ENCODE results near the gene CSNK1G2. TPM values are rescaled to one million over a fixed set of nuclear protein-coding genes. Genes with fewer than 3 reads are reported as not detected.

Gene CSNK1G2
- total and polyA plus RNA-seq, 2 of the 13 experiments (the other 11 are each of a cell fraction or from before 2014, with no cell fraction given): 53.8 to 72.5 TPM

DNA sequence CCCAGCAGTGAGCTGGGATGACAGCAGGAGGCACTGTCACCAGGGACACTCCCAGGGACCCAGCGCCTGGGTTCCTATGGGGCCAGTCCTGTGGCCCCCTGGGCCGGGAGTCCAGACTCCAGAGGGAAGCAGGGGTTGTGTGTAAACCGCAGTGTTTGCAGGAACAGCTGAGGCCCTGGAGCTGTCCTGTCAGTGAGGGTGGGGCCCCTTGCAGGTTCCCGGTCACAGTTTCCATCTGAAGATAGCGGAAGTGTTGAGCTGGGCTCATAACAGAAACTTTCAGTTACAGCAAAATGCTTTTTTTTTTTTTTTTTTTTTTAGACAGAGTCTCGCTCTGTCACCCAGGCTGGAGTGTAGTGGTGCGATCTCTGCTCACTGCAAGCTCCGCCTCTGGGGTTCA is 17.7 kb upstream of the CSNK1G2 start (continued):
- no peak for TF ChIP-seq FIP1L1 (IDR thresholded peaks at IDR 0.05; ENCODE audit: borderline replicate concordance, insufficient read depth, low read depth, low read length)

DNA sequence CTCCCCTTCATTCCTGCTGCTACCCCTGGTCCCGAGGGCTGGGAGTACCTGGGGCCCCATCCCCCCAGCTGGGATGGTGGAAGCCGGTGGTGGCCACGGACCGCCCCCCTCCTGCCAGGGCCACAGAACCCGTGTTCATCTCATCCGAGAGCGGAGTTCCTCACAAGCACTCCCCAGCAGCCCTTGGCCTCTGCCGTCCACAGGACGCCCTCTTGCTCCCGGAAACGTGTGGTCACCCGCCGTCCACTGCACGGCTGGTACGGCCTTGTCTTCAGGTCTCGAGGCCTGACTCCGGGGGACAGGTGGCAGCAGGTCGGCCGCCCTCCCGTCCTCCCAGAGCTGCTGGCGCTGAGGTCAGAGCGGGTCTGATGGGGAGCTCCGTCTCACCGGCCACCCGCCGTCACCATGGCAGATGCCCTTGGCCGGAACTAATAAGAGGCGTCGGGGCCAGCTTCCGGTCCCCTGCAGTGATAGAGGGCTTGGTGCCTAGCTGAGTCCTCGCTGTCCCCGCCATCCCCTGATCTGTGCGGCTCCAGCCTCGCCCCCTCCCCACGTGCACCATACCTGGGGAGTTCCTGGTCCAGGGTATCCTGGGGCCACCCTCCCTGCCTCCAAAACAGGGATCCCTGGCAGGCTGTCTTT is 16.5 kb upstream of the CSNK1G2 start:
- H3K27ac ChIP-seq (ENCODE audit: extremely low read length, insufficient read depth, low read length): no peak overlapping the region
- no peak for FAIRE-seq

DNA sequence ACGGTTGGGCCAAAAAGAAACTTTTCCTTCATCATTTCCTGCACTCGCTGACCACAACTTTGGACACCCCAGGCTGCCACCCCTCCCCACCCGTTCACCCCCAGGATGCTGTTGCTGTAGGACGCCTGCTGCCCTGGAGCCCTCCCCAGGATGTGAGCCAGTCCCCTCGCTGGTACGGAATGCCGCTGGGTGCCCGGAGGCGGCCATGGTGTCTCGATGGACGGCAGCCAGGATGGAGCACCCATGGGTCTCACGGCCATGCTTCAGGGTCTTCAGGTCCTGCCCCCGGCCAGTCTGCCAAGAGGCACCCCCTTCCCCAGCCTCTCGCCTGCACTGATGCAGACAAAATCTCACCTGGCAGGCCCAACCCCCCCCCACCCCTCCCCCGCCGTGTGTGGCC is 15.4 kb upstream of the CSNK1G2 start:
- DNase-seq (ENCODE audit: low spot score) (no peak), ATAC-seq (no peak), FAIRE-seq (no peak)
- TSS peak; percentile 73 for BruUV-seq (replicated peaks)
- H2AFZ ChIP-seq (ENCODE audit: low read length): no peak overlapping the region
- POLR2A ChIA-PET: no interaction called here
- no peaks in the 10 kb centered on the region for H4K20me1 ChIP-seq (ENCODE audit: insufficient read depth, low read length)
- no peaks in the 10 kb centered on the region for H3K27me3 ChIP-seq (ENCODE audit: control insufficient read depth in 1 of 2, insufficient read depth in 2 of 2, low read length in 2 of 2)
- no peak overlapping the region for H3K9ac ChIP-seq (ENCODE audit: insufficient read depth, low read depth, low read length)
- peaks cover 14 to 15% of the 10 kb centered on the region in 2 experiments; a peak in 4 of 5 replicates for H3K36me3 ChIP-seq (replicated peaks in 1 of 2; ENCODE audit: control insufficient read depth in 1 of 2, insufficient read depth in 2 of 2, low read length in 2 of 2)
- CTCF ChIA-PET (ENCODE audit: low intra/inter-chr PET ratio, low total read pairs): no interaction called here
- H3K9me3 ChIP-seq (ENCODE audit: low read length): no peaks in the 10 kb centered on the region
- H3K4me3 ChIP-seq (replicated peaks in 1 of 3; ENCODE audit: insufficient read depth in 1 of 3, low read depth in 2 of 3, low read length in 3 of 3): no peak overlapping the region
- H3K4me1 ChIP-seq (ENCODE audit: insufficient read depth, low read length): peaks cover 7% of the 10 kb centered on the region
- H3K27ac ChIP-seq (ENCODE audit: extremely low read length, insufficient read depth, low read length): no peak overlapping the region
- intact Hi-C loops (cut with micrococcal nuclease; ENCODE audit: unreplicated experiment) (loop anchor here (5.0 kb wide), 1 partner anchor 142 kb away; no protein-coding TSS in a partner anchor), in situ Hi-C loops (cut with HindIII; ENCODE audit: extremely low pct_ligation_motif_present, low pct_unique_long_range_greater_than_20kb) (no loop called here)
- no peaks in the 10 kb centered on the region for H3K79me2 ChIP-seq (ENCODE audit: insufficient read depth, low read length)
- 92% methylated on average over 11 of the region's 16 CpGs for WGBS (ENCODE audit: low lambda C conversion rate)
- no peak overlapping the region for H3K4me2 ChIP-seq (ENCODE audit: low read depth, low read length)
- TF ChIP-seq KDM2A (CRISPR knock-in tag; IDR thresholded peaks at IDR 0.05; ENCODE audit: borderline replicate concordance, low read depth): no peak
- TF ChIP-seq PHF21A (CRISPR knock-in tag; IDR thresholded peaks at IDR 0.05): no peak
- no peak for TF ChIP-seq MEIS1 (CRISPR knock-in tag; IDR thresholded peaks at IDR 0.05; ENCODE audit: borderline replicate concordance)
- TF ChIP-seq ZNF543 (CRISPR knock-in tag; IDR thresholded peaks at IDR 0.05): no peak
- TF ChIP-seq, protein P1, sequence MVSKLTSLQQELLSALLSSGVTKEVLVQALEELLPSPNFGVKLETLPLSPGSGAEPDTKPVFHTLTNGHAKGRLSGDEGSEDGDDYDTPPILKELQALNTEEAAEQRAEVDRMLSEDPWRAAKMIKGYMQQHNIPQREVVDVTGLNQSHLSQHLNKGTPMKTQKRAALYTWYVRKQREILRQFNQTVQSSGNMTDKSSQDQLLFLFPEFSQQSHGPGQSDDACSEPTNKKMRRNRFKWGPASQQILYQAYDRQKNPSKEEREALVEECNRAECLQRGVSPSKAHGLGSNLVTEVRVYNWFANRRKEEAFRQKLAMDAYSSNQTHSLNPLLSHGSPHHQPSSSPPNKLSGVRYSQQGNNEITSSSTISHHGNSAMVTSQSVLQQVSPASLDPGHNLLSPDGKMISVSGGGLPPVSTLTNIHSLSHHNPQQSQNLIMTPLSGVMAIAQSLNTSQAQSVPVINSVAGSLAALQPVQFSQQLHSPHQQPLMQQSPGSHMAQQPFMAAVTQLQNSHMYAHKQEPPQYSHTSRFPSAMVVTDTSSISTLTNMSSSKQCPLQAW (CRISPR knock-in tag; IDR thresholded peaks at IDR 0.05): no peak
- no peak for TF ChIP-seq ISX (CRISPR knock-in tag; conservative IDR thresholded peaks at IDR 0.05)

More for the DNA sequence above, 16.5 kb upstream of the CSNK1G2 start:
- no peak overlapping the region for H3K4me2 ChIP-seq (ENCODE audit: low read depth, low read length)
- no peaks in the 10 kb centered on the region for H3K9me3 ChIP-seq (ENCODE audit: low read length)
- peaks cover 17 to 23% of the 10 kb centered on the region in 2 experiments; a peak in 4 of 5 replicates for H3K36me3 ChIP-seq (replicated peaks in 1 of 2; ENCODE audit: control insufficient read depth in 1 of 2, insufficient read depth in 2 of 2, low read length in 2 of 2)
- H4K20me1 ChIP-seq (ENCODE audit: insufficient read depth, low read length): no peaks in the 10 kb centered on the region
- H3K4me1 ChIP-seq (ENCODE audit: insufficient read depth, low read length): no peaks in the 10 kb centered on the region
- WGBS (ENCODE audit: low lambda C conversion rate): 100% methylated on average over 6 of the region's 35 CpGs
- ChIA-PET CTCF (ENCODE audit: low intra/inter-chr PET ratio, low total read pairs) (no interaction called here), POLR2A (no interaction called here)
- H3K27me3 ChIP-seq (ENCODE audit: control insufficient read depth in 1 of 2, insufficient read depth in 2 of 2, low read length in 2 of 2): no peaks in the 10 kb centered on the region
- BruUV-seq (replicated peaks): no TSS peak
- intact Hi-C loops (cut with micrococcal nuclease; ENCODE audit: unreplicated experiment) (no loop called here), in situ Hi-C loops (cut with HindIII; ENCODE audit: extremely low pct_ligation_motif_present, low pct_unique_long_range_greater_than_20kb) (no loop called here)
- H3K79me2 ChIP-seq (ENCODE audit: insufficient read depth, low read length): no peaks in the 10 kb centered on the region
- DNase-seq (ENCODE audit: low spot score): no peak
- no peak overlapping the region for H2AFZ ChIP-seq (ENCODE audit: low read length)
- no peak for ATAC-seq
- no peak overlapping the region for H3K4me3 ChIP-seq (replicated peaks in 1 of 3; ENCODE audit: insufficient read depth in 1 of 3, low read depth in 2 of 3, low read length in 3 of 3)
- H3K9ac ChIP-seq (ENCODE audit: insufficient read depth, low read depth, low read length): no peak overlapping the region
- TF ChIP-seq, protein P2, sequence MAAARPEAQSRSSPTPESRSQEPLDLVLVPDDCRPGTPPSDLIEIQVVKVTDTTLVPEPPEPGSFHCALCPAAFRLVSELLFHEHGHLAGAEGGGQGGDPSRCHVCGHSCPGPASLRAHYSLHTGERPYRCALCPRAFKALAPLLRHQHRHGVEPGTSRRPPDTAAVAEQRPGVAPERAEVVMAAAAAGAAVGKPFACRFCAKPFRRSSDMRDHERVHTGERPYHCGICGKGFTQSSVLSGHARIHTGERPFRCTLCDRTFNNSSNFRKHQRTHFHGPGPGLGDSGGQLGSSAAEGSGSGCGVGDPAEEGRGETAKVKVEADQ (CRISPR knock-in tag; IDR thresholded peaks at IDR 0.05; ENCODE audit: borderline replicate concordance): no peak
- peak; percentile 38 for TF ChIP-seq AGO2 (optimal IDR thresholded peaks at IDR 0.05; ENCODE audit: low read depth, low read length)
